ENCODE results near the gene SLC24A5.

DNA sequence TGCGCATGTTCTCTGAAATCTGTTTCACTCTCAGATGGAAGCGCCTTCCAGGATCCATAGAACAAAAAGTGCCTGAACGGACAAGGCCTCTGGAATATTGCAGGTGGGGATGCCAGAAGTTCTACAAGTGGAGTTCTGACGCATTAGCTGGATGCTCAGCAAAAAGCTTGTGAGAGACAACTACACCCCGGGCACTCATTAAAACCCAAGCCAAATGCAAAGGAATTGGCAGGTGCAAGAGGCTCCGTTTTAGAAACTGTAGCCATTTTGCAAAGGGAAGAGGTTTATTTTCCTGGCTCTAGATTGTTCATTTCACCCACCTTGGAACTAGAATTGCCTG, 35.2 kb upstream of the SLC24A5 start:
- TF ChIP-seq CTCF (IDR thresholded peaks at IDR 0.05; ENCODE audit: insufficient read depth, low read length) (no peak), GABPA (IDR thresholded peaks at IDR 0.05; ENCODE audit: low read depth) (no peak), POLR2AphosphoS5 (IDR thresholded peaks at IDR 0.05; ENCODE audit: low read depth) (no peak), SPI1 (IDR thresholded peaks at IDR 0.05; ENCODE audit: borderline replicate concordance, low read depth) (no peak), REST (IDR thresholded peaks at IDR 0.05; ENCODE audit: insufficient replicate concordance, low read depth) (no peak)

Data from HL-60 (cell line).